LNCaP clone FGC (cell line): ENCODE results near the gene THOP1.

Experiments used
- DNase-seq: peaks from one replicate; pipeline ENCODE4 v3.0.0-alpha.2; 2011; ENCODE audit warnings: low read depth
- H3K4me3 ChIP-seq: 2 replicates; pipeline ENCODE4 v1.5.1; 2011; ENCODE audit warnings: mild to moderate bottlenecking, low read depth, low read length, control low read depth
- CTCF ChIP-seq: IDR thresholded peaks from 2 replicates; pipeline ENCODE4 v1.5.1; 2012; ENCODE audit warnings: mild to moderate bottlenecking; ENCODE audit not compliant: control insufficient read depth, insufficient read depth; ENCODE audit errors: extremely low read depth

The THOP1 gene

GRCh38 chr19:2793126-2793525 is 7.8 kb downstream of the THOP1 start:
- DNase-seq: no peak
- no peak for TF ChIP-seq CTCF
- no peak overlapping the region for H3K4me3 ChIP-seq

- no peak overlapping the region for H3K4me3 ChIP-seq
- no peak for TF ChIP-seq CTCF
- DNase-seq: no peak
Measured at GRCh38 chr19:2793577-2793976, 8.3 kb downstream of the THOP1 start.

DNA sequence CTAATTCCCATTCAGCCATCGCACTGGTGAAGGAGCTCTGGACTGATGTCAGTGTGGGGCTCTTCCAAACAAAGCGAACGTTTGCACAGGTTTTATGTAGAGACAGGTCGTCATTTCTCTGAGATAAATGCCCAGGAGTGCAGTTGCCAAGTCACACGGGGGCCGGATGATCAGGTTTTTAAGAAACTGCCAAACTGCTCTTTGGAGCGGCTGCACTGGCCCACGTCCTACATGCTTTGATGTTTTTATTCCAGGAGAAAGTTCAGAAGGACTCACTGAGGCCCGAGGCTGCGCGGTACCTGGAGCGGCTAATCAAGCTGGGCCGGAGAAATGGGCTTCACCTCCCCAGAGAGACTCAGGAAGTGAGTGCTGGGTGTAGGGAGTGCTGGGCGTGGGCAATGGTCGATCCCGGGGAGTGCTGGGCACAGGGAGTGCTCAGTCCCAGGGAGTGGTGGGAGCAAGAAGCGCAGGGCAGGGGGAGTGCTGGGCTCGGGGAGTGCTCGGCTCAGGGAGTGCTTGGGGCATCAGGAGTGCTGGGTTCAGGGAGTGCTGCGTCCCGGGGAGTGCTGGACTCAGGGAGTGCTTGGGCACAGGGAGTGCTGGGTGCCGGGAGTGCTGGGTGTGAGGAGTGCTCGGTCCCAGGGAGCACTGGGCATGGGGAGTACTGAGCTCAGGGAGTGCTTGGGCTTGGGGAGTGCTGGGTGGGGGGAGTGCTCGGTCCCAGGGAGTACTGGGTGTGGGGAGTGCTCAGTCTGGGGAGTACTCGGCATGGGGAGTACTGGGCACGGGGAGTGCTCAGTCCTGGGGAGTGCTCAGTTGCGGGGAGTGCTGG is 10.7 kb downstream of the THOP1 start:
- DNase-seq: peak; percentile 83
- no peak for TF ChIP-seq CTCF
- H3K4me3 ChIP-seq: peak overlapping the region; percentile 32

DNA sequence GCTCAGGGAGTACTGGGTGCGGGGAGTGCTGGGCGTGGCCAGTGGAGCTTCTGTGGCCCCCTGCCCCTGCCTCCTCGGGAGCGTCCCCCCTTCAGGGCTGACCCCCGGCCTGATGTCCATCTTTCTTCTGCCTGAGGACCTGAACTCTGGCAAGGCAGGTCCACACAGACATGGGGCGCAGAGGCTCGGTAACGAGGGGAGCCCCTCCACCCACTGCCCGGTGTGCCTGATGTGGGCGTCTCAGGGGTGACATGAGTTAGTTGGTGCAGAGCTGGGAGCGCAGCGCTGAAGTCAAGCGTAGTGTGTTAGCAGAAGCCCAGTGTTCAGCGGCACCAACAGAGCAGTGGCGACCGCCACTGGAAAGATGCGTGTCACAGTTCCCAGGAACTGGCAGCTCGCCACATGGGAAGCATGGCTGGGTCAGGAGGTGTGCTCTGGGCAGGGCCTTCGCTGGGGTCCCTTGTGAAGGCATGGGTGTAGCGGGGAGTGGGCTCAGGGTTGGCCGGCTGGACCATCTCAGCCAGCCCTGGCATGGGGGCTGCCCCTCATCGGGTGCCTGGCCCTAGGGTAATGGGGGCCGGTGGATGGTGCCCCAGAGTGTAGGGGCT is 11.5 kb downstream of the THOP1 start:
- DNase-seq: no peak
- TF ChIP-seq CTCF: no peak

DNA sequence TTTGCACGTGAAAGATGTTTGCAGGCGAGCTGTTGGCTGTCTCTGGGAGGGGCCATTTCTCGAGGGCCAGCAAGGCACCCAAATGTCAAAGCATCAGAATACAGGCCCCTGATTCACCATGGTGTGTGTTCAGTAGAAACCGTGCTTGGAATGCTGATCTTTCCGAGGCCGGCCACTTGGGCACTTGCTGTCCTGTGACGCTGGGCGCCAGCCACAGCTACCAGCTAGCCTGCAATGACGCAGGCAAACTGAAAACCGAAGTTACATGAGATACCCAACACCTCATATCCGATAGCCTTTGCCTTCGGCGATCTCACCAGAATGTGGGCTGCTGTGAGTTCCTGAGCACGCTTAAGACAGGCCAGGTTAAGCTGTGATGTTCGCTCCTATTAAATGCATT is 12.0 kb downstream of the THOP1 start:
- H3K4me3 ChIP-seq: no peak overlapping the region
- no peak for TF ChIP-seq CTCF
- no peak for DNase-seq

More for the DNA sequence above, 11.5 kb downstream of the THOP1 start:
- H3K4me3 ChIP-seq: no peak overlapping the region; the same call in 1 of the 2 replicates

- H3K4me3 ChIP-seq: no peak overlapping the region
- TF ChIP-seq CTCF: no peak
- no peak for DNase-seq
Measured at GRCh38 chr19:2798158-2798685, 12.9 kb downstream of the THOP1 start.

GRCh38 chr19:2798733-2799132 is 13.4 kb downstream of the THOP1 start:
- no peak for TF ChIP-seq CTCF
- DNase-seq: no peak
- H3K4me3 ChIP-seq: no peak overlapping the region
